H9 (cell line): ENCODE data around the gene EFCAB10. TPM values are rescaled to one million over a fixed set of nuclear protein-coding genes. Genes with fewer than 3 reads are reported as not detected.

ENCODE experiments used
- DNase-seq: peaks from one replicate; pipeline ENCODE4 v3.0.0-alpha.2; 2017
- H2AFZ ChIP-seq: one replicate; pipeline ENCODE4 v1.6.1; 2013; ENCODE audit warnings: mild to moderate bottlenecking, low read length, control low read depth, moderate library complexity
- H2AK5ac ChIP-seq: 2 replicates; pipeline ENCODE4 v1.6.1; 2013; ENCODE audit warnings: low read length, control low read depth, mixed read lengths; ENCODE audit not compliant: insufficient read length
- H2BK120ac ChIP-seq: one replicate; pipeline ENCODE4 v1.6.1; 2013; ENCODE audit warnings: low read depth, mild to moderate bottlenecking, low read length, control low read depth, inconsistent platforms; ENCODE audit not compliant: poor library complexity, severe bottlenecking
- H2BK12ac ChIP-seq: 2 replicates; pipeline ENCODE4 v1.6.1; 2013; ENCODE audit warnings: low read length, control low read depth, mixed read lengths, low read depth; ENCODE audit not compliant: insufficient read length
- H2BK15ac ChIP-seq: 2 replicates; pipeline ENCODE4 v1.6.1; 2013; ENCODE audit warnings: low read depth, low read length, control low read depth
- H2BK20ac ChIP-seq: one replicate; pipeline ENCODE4 v1.6.1; 2013; ENCODE audit warnings: low read depth, mild to moderate bottlenecking, low read length, control low read depth, inconsistent platforms; ENCODE audit not compliant: poor library complexity, severe bottlenecking
- H2BK5ac ChIP-seq: 2 replicates; pipeline ENCODE4 v1.6.1; 2013; ENCODE audit warnings: low read length, control low read depth, mixed read lengths; ENCODE audit not compliant: insufficient read length
- H3K14ac ChIP-seq: 2 replicates; pipeline ENCODE4 v1.6.1; 2013; ENCODE audit warnings: low read length, control low read depth; ENCODE audit not compliant: insufficient read depth
- H3K18ac ChIP-seq: 2 replicates; pipeline ENCODE4 v1.6.1; 2013; ENCODE audit warnings: low read depth, mild to moderate bottlenecking, mixed read lengths, low read length, control low read depth; ENCODE audit not compliant: insufficient read length
- H3K23ac ChIP-seq: 2 replicates; pipeline ENCODE4 v1.6.1; 2013; ENCODE audit warnings: low read length, control low read depth, mixed read lengths, low read depth; ENCODE audit not compliant: insufficient read length
- H3K23me2 ChIP-seq: 2 replicates; pipeline ENCODE4 v1.6.1; 2013; ENCODE audit warnings: low read depth, mild to moderate bottlenecking, mixed read lengths, low read length, control low read depth; ENCODE audit not compliant: insufficient read length, poor library complexity, severe bottlenecking
- H3K27ac ChIP-seq: 2 replicates; pipeline ENCODE4 v1.5.1; 2013; ENCODE audit warnings: low read length, control low read depth, mixed read lengths, low read depth; ENCODE audit not compliant: insufficient read length
- H3K27me3 ChIP-seq: 2 replicates; pipeline ENCODE4 v1.6.1; 2013; ENCODE audit warnings: low read length, control low read depth, inconsistent platforms; ENCODE audit not compliant: insufficient read depth
- H3K4ac ChIP-seq: 2 replicates; pipeline ENCODE4 v1.6.1; 2013; ENCODE audit warnings: low read depth, mild to moderate bottlenecking, control low read depth, inconsistent platforms, low read length, moderate library complexity
- H3K4me1 ChIP-seq: 2 replicates; pipeline ENCODE4 v1.6.1; 2013; ENCODE audit warnings: low read length, control low read depth, inconsistent platforms; ENCODE audit not compliant: insufficient read depth
- H3K4me2 ChIP-seq: 2 replicates; pipeline ENCODE4 v1.6.1; 2013; ENCODE audit warnings: low read length, control low read depth, mixed read lengths; ENCODE audit not compliant: insufficient read length, insufficient read depth
- H3K56ac ChIP-seq: 2 replicates; pipeline ENCODE4 v1.6.1; 2013; ENCODE audit warnings: low read depth, mild to moderate bottlenecking, mixed read lengths, low read length, control low read depth; ENCODE audit not compliant: insufficient read length
- H3K79me1 ChIP-seq: 2 replicates; pipeline ENCODE4 v1.6.1; 2013; ENCODE audit warnings: low read depth, mild to moderate bottlenecking, moderate library complexity, low read length, control low read depth, inconsistent platforms; ENCODE audit not compliant: insufficient read depth, poor library complexity, severe bottlenecking
- H3K79me2 ChIP-seq: 2 replicates; pipeline ENCODE4 v1.6.1; 2013; ENCODE audit warnings: low read length, control low read depth, inconsistent platforms; ENCODE audit not compliant: insufficient read depth
- H3K9ac ChIP-seq: 2 replicates; pipeline ENCODE4 v1.6.1; 2013; ENCODE audit warnings: low read length, control low read depth, mixed read lengths; ENCODE audit not compliant: insufficient read length; ENCODE audit errors: extremely low read depth
- H3K9me3 ChIP-seq: one replicate; pipeline ENCODE4 v1.6.1; 2013; ENCODE audit warnings: low read depth, low read length, inconsistent platforms; ENCODE audit not compliant: control insufficient read depth
- H3T11ph ChIP-seq: one replicate; pipeline ENCODE4 v1.6.1; 2013; ENCODE audit warnings: mild to moderate bottlenecking, low read length, control low read depth, inconsistent platforms
- H4K20me1 ChIP-seq: one replicate; pipeline ENCODE4 v1.6.1; 2013; ENCODE audit not compliant: control insufficient read depth, insufficient read length, insufficient read depth
- H4K5ac ChIP-seq: 2 replicates; pipeline ENCODE4 v1.6.1; 2013; ENCODE audit warnings: low read depth, mild to moderate bottlenecking, mixed read lengths, low read length, control low read depth; ENCODE audit not compliant: insufficient read length
- H4K8ac ChIP-seq: replicated peaks from 2 replicates; pipeline ENCODE4 v1.6.1; 2013; ENCODE audit warnings: low read length, control low read depth, mixed read lengths, low read depth; ENCODE audit not compliant: insufficient read length
- H4K91ac ChIP-seq: 2 replicates; pipeline ENCODE4 v1.6.1; 2013; ENCODE audit warnings: low read depth, mild to moderate bottlenecking, moderate library complexity, mixed read lengths, low read length, control low read depth; ENCODE audit not compliant: insufficient read length
- H3K27ac Mint-ChIP-seq, 3 experiments: 2 replicates in 2 of 3; 3 replicates in 1 of 3; pipeline ENCODE4 v1.8.0; 2020 to 2021; ENCODE audit warnings: mixed read lengths in 3 of 3, mild to moderate bottlenecking in 1 of 3, moderate library complexity in 1 of 3
- H3K27me3 Mint-ChIP-seq: 2 replicates; pipeline ENCODE4 v1.8.0; 2021; ENCODE audit warnings: low read depth, mild to moderate bottlenecking, moderate library complexity, mixed read lengths
- H3K36me3 Mint-ChIP-seq, 3 experiments: 2 replicates in 2 of 3; 3 replicates in 1 of 3; pipeline ENCODE4 v1.8.0; 2020 to 2021; ENCODE audit warnings: low read depth in 3 of 3, mixed read lengths in 3 of 3; ENCODE audit not compliant: insufficient read depth in 1 of 3
- H3K4me1 Mint-ChIP-seq, 2 experiments: 2 replicates each; pipeline ENCODE4 v1.8.0; 2020; ENCODE audit warnings: mixed read lengths in 2 of 2
- H3K4me3 Mint-ChIP-seq, 2 experiments: 2 replicates in 1 of 2; 3 replicates in 1 of 2; pipeline ENCODE4 v1.8.0; 2020 to 2021; ENCODE audit warnings: mild to moderate bottlenecking in 2 of 2, mixed read lengths in 2 of 2, moderate library complexity in 1 of 2
- H3K9me3 Mint-ChIP-seq, 2 experiments: 2 replicates in 1 of 2; 3 replicates in 1 of 2; pipeline ENCODE4 v1.8.0; 2020; ENCODE audit warnings: mild to moderate bottlenecking in 2 of 2, mixed read lengths in 2 of 2, moderate library complexity in 1 of 2
- CTCF ChIP-seq: fragments of 200-600 bp; sonication (generic); conservative IDR thresholded peaks from 3 replicates; pipeline ENCODE4 v1.8.0; 2021; ENCODE audit warnings: antibody characterized with exemption, mild to moderate bottlenecking
- WGBS: extraction: QIAGEN DNeasy Blood & Tissue Kit; methylation state at CpG from one replicate; pipeline ENCODE4 v1.1.7; 2013; ENCODE audit warnings: missing lambda C conversion rate, low lambda C conversion rate, mixed read lengths; ENCODE audit not compliant: insufficient read length; ENCODE audit errors: extremely low coverage; 5-methylcytosine and 5-hydroxymethylcytosine counted together
- total RNA-seq: library from RNA; stranded (reverse); gene quantifications from 2 replicates; pipeline ENCODE4 v1.2.1, GENCODE V29; 2021

The EFCAB10 gene
- total RNA-seq, 1 experiment from 2014 or later = 1.5 TPM

DNA sequence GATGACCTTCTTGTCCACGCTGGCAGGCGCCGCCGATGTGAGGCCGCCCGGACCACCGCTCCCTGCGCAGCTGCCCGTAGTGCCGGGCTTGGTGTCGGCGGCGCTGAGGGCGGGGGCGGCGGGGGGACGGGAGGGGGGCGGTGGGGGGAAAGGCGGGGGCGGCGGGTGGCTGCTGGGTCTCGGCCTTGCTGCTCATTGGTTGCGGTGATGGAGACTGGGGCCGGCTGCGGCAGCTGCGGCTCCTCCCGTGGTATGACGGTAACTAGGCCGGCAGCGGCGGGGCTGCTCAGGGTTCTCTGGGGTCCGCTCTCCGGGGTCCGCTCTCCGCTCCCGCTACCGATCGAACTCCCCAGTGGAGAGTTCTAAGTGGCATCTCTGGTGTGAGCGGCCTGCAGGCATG is 1.8 kb upstream of the EFCAB10 start:
- no peak overlapping the region for H3K18ac ChIP-seq

More for the DNA sequence above, 1.8 kb upstream of the EFCAB10 start:
- Histone ChIP-seq H3K23ac (no peak overlapping the region), H4K8ac (no peak overlapping the region), H2BK5ac (no peak overlapping the region), H3K27me3 (no peaks in the 10 kb centered on the region), H4K5ac (no peak overlapping the region), H3K4me1 (no peaks in the 10 kb centered on the region), H3K9ac (no peak overlapping the region), H4K91ac (no peak overlapping the region), H2BK120ac (no peak overlapping the region), H3K9me3 (no peaks in the 10 kb centered on the region), H4K20me1 (no peaks in the 10 kb centered on the region), H3T11ph (no peak overlapping the region), H3K14ac (no peak overlapping the region), H2BK20ac (no peak overlapping the region), H2AFZ (no peak overlapping the region), H3K79me2 (0 out of 2 replicates have a peak, but pooled peaks cover 1% of the 10 kb centered on the region), H3K79me1 (no peaks in the 10 kb centered on the region), H2BK15ac (no peak overlapping the region), H3K56ac (no peak overlapping the region), H2BK12ac (no peak overlapping the region), H3K4ac (no peak overlapping the region), H3K23me2 (no peaks in the 10 kb centered on the region), H3K27ac (no peak overlapping the region), H3K4me2 (no peak overlapping the region), H2AK5ac (no peak overlapping the region)
- no peak for TF ChIP-seq CTCF
- Mint-ChIP-seq H3K27me3 (no peaks in the 10 kb centered on the region; the same call in 1 of the 2 replicates), H3K36me3 (peaks cover 4 to 11% (median 9%) of the 10 kb centered on the region in 3 experiments), H3K27ac (no peak overlapping the region), H3K9me3 (peaks cover 9 to 13% of the 10 kb centered on the region in 2 experiments), H3K4me3 (no peak overlapping the region), H3K4me1 (peaks cover 8 to 16% of the 10 kb centered on the region in 2 experiments)
- no peak for DNase-seq
- WGBS = no CpG with 5 or more reads among the region's 39 CpGs
